DND-41 (cell line): Measurements from ENCODE around the gene NUDT4.

ENCODE experiments used
- ATAC-seq: fragments of 200-7000 bp; cut with Tn5 transposase; 3 replicates; pipeline ENCODE4 v1.9.1; 2021; ENCODE audit warnings: low read depth; ENCODE audit not compliant: insufficient read depth
- DNase-seq: peaks from one replicate; pipeline ENCODE4 v3.0.0-alpha.2; 2020
- H2AFZ ChIP-seq: 2 replicates; pipeline ENCODE4 v1.6.0; 2012; ENCODE audit warnings: low read depth, low read length
- H3K27ac ChIP-seq: 2 replicates; pipeline ENCODE4 v1.5.1; 2012; ENCODE audit warnings: low read length, inconsistent platforms
- H3K27me3 ChIP-seq: fragments of 200-600 bp; sonication (generic); 2 replicates; pipeline ENCODE4 v1.6.0; 2012; ENCODE audit warnings: low read length, mild to moderate bottlenecking, inconsistent platforms; ENCODE audit not compliant: insufficient read depth, poor library complexity
- H3K36me3 ChIP-seq: 2 replicates; pipeline ENCODE4 v1.5.1; 2012; ENCODE audit warnings: low read length, inconsistent platforms; ENCODE audit not compliant: insufficient read depth
- H3K4me1 ChIP-seq: 2 replicates; pipeline ENCODE4 v1.5.1; 2012; ENCODE audit warnings: mild to moderate bottlenecking, low read length; ENCODE audit not compliant: insufficient read depth
- H3K4me2 ChIP-seq: 2 replicates; pipeline ENCODE4 v1.6.0; 2012; ENCODE audit warnings: mild to moderate bottlenecking, moderate library complexity, low read length, inconsistent platforms; ENCODE audit not compliant: insufficient read depth
- H3K4me3 ChIP-seq, 2 experiments: fragments of 200-600 bp in 1 of 2; shearing (Covaris generic) in 1 of 2; 2 replicates each; pipeline ENCODE4 v1.5.1; 2012 to 2016; ENCODE audit warnings: inconsistent platforms in 2 of 2, low read length in 2 of 2, mild to moderate bottlenecking in 2 of 2, low read depth in 1 of 2, moderate library complexity in 1 of 2
- H3K79me2 ChIP-seq: 2 replicates; pipeline ENCODE4 v1.6.0; 2012; ENCODE audit warnings: low read length, inconsistent platforms; ENCODE audit not compliant: insufficient read depth
- H3K9ac ChIP-seq: 2 replicates; pipeline ENCODE4 v1.6.0; 2012; ENCODE audit warnings: low read depth, mild to moderate bottlenecking, inconsistent platforms, low read length, moderate library complexity
- H3K9me3 ChIP-seq: 2 replicates; pipeline ENCODE4 v1.5.1; 2012; ENCODE audit warnings: low read length, moderate library complexity, mild to moderate bottlenecking, inconsistent platforms; ENCODE audit not compliant: insufficient read depth, severe bottlenecking
- H4K20me1 ChIP-seq: 2 replicates; pipeline ENCODE4 v1.6.0; 2012; ENCODE audit warnings: low read length; ENCODE audit not compliant: insufficient read depth
- CTCF ChIP-seq: IDR thresholded peaks from 2 replicates; pipeline ENCODE4 v1.5.1; 2012; ENCODE audit warnings: borderline replicate concordance, low read length, moderate library complexity, mild to moderate bottlenecking; ENCODE audit not compliant: poor library complexity, severe bottlenecking; ENCODE audit errors: extremely low read depth
- EZH2 ChIP-seq: IDR thresholded peaks from 3 replicates; pipeline ENCODE4 v1.6.1; 2012; ENCODE audit warnings: borderline replicate concordance, low read depth, mild to moderate bottlenecking, moderate library complexity, low read length, inconsistent platforms; ENCODE audit not compliant: severe bottlenecking

Gene NUDT4

GRCh38 chr12:93453633-93454032 is 75.9 kb downstream of the NUDT4 start:
- H3K9ac ChIP-seq = no peak overlapping the region
- H3K4me2 ChIP-seq = no peak overlapping the region

DNA sequence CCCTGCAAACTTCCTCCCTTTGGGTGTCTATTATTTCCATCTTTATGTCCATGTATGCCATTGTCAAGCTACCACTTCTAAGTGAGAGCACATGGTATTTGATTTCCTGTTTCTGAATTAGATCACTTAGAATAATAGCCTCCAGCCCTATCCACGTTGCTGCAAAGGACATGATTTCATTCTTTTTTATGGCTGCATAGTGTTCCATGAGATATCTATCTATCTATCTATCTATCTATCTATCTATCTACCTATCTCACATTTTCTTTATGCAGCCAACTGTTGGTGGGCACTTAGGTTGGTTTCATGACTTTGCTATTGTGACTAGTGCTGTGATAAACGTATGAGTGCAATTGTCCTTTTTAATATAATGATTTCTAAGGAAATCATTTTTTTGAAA is 78.4 kb downstream of the NUDT4 start:
- Histone ChIP-seq H3K4me3 (no peak overlapping the region), H3K79me2 (no peaks in the 10 kb centered on the region), H2AFZ (no peak overlapping the region), H4K20me1 (no peaks in the 10 kb centered on the region), H3K9me3 (no peaks in the 10 kb centered on the region), H3K27ac (no peak overlapping the region), H3K27me3 (no peaks in the 10 kb centered on the region), H3K4me2 (no peak overlapping the region), H3K9ac (no peak overlapping the region), H3K4me1 (no peaks in the 10 kb centered on the region), H3K36me3 (no peaks in the 10 kb centered on the region)
- no peak for ATAC-seq
- no peak for DNase-seq
- TF ChIP-seq EZH2 (no peak), CTCF (no peak)

More at GRCh38 chr12:93453633-93454032, 75.9 kb downstream of the NUDT4 start:
- no peak for DNase-seq
- no peaks in the 10 kb centered on the region for H4K20me1 ChIP-seq
- no peak overlapping the region for H3K27ac ChIP-seq
- no peak overlapping the region for H3K4me3 ChIP-seq
- no peak for TF ChIP-seq EZH2
- TF ChIP-seq CTCF = no peak
- no peak overlapping the region for H2AFZ ChIP-seq
- peaks cover 15% of the 10 kb centered on the region for H3K4me1 ChIP-seq
- H3K9me3 ChIP-seq = no peaks in the 10 kb centered on the region
- no peaks in the 10 kb centered on the region for H3K79me2 ChIP-seq
- H3K27me3 ChIP-seq = no peaks in the 10 kb centered on the region
- ATAC-seq = no peak
- H3K36me3 ChIP-seq = no peaks in the 10 kb centered on the region
